ENCODE measurements around the gene IFT43.

IFT43 gene

DNA sequence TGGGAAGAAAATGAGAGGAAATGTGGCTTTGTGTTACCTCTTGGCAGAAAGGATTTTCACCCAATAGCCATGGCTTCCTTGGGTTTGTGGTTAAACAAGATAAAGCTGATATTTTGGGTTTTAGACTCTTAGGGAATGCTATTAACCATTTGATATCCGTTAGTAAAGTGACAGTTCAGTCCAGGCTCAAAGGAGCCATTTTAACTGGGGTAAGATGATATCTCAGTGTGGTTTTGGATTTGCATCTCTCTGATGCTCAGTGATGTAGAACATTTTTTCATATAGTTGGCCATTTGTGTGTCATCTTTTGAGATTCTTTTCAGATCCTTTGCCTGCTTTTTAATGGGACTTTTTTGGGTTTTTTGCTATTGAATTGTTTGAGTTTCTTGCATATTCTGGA is 30.1 kb downstream of the IFT43 start:
- no peak for DNase-seq (ENCODE audit: low spot score)

DNA sequence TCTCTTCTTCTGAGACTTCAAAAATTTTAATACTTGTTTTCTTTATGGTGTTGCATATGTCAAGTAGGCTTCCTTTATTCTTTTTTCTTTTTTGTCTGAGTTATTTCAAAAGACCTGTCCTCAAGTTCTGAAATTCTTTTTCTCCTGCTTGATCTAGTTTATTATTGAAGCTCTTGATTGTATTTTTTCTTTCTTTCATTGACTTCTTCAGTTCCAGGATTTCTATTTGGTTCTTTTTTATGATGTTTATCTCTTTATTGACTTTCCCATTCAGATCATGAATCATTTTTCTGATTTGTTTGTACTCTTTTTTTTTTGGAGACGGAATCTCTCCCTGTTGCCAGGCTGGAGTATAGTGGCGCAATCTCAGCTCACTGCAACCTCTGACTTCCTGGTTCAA is 34.1 kb downstream of the IFT43 start:
- DNase-seq (ENCODE audit: low spot score), result no peak

DNA sequence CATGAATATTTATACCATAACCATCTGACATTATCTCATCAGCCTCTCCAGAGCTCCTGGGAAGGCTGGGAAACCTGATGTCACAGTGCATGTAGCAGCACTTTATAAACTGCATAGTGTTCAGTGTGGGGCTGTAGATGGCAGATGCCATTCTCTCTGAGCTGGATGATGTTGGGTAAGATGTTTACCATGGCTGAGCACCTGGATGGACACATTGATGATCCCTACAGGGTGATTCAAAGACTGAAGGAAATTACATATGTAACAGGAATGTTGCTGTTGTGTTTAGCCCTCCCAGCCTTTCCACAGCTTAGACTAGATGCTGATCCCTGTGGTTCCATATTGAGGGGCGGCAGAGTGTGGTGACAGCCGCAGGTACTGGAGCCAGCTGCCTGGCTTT is 37.4 kb downstream of the IFT43 start:
- DNase-seq (ENCODE audit: low spot score), result no peak

DNA sequence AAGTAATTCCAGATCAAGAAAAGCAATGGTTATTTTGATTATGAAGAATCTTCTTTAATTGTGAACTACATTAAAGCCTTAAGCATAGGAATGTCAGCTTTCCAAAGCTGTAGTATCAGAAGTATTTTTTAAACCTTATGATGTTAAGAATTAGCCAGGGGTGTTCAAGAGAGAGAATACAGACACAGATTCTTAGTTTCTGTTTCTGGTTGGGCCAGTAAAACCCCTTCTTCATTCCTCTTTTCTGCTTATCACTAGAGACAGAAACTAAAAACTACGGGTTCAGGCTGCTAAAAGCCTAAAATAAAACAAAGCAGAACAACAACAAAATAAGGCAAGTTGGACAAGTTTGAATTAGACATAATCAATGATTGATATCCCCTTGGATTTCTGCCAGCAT is 38.2 kb downstream of the IFT43 start:
- no peak for DNase-seq (ENCODE audit: low spot score)

DNA sequence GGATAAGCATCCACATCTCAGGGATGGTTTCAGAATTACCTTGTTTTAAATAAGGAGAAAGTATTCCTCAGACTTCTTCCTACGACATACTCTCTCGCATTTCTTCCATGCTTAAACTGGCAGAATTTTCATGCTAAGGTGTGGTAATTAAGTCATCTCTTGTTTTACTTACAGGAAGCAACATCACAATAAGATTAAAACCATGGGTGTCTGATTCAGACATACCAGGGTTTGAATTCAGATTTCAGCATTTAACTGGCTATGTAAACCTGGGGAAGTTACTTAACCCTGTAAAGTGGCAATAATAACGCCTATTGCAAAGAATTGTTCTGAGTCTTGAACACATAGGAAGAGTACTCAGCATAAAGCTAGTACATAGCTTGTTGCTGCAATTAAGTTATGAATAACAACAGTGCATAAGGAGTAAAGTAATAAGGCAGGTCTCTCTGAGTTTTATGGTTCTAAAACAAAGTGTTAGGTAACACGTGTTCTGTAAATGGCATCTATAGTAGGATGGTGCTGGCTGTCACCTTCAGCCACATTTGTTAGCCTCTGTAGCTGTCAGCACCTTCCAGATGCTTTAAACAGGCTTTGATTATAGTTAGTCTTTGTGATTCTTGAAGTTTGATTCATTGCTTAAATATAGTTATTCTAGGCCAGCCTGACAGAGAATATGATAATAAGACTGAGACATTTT is 38.8 kb downstream of the IFT43 start:
- no peak for DNase-seq (ENCODE audit: low spot score)

DNA sequence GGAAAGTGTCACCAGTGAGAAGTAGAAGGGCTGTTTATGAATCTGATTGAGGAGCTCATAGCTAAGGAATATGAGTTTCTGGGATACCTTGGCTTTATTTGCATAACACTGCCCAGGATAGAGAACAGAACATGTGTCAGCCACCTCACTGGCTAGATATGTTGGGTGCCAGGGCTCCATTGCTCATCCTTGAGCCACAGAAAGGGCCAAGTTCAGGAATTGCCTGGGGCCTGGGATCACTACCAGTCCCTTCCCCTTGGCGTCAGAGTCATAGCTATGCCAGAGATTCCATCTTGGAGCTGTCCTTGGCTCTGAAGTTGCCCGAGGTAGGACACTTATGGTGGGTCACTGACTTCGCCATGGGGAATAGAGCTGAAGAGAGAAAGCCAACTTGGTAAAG is 49.0 kb downstream of the IFT43 start:
- DNase-seq (ENCODE audit: low spot score), result no peak

DNA sequence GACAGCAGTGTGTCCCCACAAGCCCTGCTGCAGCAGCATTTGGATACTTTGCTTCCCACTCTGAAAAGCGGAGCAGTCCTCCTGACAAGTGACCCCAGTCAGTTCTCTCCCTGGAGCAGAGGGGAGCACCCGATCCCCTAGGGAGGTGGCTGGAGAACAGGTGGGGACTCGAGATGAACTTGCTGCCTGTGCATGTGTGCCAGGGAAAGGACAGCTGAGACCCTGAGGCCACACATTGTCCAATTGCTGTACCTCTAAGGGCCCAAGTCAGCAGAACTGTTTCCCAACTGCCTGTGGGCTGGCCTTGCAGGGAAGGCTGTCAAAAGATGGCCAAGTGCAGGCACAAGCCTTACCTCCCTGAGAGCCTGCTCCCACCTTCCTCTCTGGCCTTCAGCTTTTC is 55.1 kb downstream of the IFT43 start:
- DNase-seq (ENCODE audit: low spot score), result no peak

DNA sequence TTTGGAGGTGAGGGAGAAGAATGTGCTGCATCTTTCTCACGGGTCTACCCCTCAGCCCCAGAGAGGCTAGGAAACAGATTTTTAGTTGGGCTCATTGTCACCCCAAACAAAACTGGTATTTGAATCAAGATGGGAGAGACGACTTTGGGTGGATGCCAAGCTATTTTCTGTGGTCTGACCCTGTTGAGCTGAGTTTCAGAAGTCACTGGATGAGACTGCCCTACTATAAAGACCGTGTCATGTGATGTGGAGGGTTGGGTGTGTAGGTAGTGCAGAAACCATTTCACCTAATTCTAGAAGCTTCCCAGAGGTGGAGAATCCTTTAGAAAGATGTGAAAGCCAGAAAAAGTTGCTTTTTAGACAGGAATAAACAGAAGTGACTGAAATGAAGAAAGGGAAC is 60.2 kb downstream of the IFT43 start:
- no peak for DNase-seq (ENCODE audit: low spot score)

DNA sequence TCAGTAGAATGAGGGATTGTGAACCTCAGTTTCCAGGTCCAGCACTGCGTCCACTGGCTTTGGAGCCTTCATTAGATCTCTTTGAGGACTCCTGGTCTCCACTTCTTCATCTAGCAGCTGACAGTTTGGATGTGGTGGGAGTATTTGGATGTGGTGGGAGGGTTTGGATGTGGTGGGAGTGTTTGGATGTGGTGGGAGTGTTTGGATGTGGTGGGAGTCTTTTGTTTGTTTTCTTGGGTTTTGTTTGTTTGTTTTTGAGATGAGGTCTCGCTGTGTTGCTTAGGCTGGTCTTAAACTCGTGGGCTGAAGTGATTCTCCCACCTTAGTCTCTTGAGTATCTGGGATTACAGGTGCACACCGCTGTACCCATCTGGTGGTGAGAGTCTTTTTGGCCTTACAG is 64.7 kb downstream of the IFT43 start:
- DNase-seq (ENCODE audit: low spot score), result no peak

DNA sequence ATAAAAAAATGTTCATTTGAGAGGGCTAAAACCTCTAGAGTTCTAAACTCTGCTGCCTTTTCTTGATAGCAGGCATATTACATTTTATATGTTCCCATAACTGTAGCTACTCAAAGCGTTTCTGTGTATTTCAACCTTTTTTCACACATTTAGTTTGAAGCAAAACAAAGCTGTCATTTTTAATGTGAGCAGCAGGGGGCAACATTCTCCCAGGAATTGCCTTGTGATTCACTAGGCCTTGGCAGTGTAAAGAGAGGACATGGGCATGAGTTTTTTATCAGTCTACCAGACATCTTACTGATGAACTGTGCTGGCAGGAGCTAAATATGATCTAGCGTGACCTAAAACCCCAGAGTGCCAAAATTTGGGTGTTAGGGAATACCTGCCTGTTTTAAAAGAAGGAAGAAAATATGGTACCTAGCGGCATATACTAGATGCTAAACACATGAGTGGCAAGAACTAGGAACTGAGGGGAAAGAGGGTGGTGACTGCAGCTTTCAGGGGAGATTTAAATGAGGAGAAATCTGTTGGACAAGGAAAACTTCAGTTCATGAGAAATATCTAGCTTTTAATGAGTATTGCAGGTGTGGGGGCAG is 65.3 kb downstream of the IFT43 start:
- peak; percentile 17 for DNase-seq (ENCODE audit: low spot score)

DNA sequence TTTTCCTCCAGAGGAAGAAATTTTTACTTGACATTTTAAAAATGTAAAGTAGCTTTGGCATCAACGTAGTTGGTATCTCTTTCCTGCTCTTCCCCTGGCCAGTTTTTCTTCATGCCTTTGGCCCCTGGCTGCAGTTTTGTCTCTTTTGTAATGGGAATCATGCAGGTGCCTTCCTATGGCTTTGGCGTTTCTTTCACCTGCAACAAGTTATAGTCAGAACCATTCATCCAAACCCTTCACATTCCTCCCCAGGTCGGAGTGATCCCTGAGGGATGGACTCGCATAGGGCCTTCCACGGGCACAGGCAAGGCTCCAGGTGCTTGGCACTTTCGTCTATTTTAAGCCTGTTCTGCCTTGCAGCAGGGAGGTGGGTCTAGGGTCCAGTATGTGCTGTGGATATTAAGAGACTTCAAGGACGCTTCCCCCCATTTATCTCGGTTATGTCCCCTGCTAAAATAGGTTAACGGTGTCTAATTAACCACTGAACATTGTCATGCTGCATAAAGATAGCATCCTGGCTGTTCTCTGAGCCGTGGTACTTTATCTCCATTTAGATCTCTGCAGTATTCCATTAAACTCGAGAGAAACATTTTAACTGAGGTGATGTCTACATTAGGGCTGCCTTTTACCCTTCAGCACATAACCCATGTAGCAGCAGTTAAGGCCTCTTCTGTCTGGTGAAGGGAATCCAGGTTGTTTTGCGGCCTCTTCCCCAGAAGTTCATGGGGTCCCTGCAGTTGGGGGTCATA is 66.3 kb downstream of the IFT43 start:
- DNase-seq (ENCODE audit: low spot score), result no peak

DNA sequence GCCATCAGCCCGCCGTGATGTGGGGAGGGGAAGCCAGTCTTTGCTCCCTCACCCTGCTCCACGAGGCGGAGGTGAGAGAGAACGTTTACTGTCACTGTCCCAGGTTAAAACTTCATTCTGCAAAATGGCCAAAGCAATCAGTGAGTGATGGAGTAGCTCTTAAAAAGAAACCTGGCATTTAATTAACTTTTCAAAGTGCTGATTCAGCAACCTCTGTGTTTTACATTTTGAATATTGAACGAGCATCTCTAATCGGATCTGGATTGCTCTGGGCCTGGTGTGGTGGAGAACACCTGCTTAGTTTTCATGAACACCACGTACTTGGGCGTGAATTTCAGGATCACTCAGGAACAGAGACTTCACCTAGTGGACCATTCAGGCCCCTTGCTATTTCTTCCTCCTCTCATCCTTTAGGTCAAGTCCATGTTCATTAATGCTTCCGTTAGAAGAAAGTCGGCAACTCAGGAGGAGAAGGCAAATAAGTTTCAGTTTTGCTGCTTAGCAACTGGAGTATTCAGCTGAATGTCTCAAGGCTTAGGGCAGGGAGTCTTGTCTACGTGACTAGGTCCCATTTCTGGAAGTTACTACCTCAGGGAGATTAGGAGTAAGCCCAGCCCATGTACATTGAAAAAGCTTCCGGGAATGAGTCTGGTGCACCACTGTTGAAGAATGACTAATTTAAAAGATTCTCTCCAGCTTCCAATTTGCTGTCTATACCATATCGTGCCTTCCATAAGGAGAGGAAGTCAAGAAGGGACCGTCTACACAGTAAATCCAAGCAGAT is 68.2 kb downstream of the IFT43 start:
- DNase-seq (ENCODE audit: low spot score), result no peak

DNA sequence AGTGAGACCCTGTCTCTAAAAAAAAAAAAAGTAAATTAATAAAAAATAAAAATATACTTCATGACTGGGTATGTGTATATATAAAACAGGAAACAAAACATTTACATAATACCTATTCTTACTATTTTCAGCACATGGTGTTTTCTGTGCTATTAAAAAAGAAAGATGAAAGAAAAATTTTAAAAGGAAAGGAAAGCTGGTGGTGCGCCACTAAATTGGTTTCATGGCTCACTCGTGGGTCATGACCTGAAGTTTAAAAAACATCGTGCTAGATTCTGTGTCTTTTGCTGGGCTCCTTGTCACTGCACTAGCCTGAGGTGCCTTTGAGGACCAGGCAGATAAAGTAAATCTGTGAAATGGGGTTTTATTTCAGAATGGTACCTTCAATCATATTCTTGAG is 69.8 kb downstream of the IFT43 start:
- DNase-seq (ENCODE audit: low spot score), result no peak

DNA sequence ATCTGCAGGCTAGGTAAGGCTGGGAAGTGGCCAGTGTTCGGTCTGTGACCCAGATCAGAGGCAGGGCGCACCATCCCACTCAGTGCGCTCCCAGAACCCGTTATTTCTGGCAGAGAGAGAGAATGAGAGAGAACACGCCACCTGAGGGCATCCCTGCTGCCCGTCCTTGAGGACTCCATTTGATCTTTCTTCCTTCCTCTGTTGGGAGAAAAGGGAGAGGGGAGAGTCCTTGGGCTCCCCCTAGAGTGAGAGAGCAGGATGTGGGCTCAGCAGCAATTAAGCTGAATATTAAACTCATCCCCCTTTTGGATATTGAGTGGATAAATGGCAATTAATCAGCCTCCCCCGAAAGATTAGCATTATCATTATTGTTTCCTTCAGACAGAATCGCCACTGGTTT is 70.6 kb downstream of the IFT43 start:
- DNase-seq (ENCODE audit: low spot score), result no peak

DNA sequence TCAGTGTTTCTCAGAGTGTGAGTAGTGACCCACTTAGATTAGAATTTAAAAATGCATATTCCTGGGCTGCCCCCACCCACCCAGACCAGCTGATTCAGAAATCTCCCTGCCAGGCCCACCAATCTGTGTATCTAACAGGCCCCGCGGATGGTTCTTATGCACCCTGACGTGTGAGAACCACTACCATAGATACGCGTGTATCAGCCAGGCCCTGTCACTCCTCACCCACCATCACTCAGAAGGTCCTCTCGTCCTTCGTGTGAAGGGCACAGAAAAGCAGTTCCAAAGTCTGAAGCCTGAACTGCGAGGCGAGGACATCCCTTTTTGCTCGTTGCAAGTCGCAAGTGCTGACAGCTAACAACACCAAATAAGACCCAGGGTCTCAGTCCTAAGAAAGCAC is 72.4 kb downstream of the IFT43 start:
- DNase-seq (ENCODE audit: low spot score), result no peak

DNA sequence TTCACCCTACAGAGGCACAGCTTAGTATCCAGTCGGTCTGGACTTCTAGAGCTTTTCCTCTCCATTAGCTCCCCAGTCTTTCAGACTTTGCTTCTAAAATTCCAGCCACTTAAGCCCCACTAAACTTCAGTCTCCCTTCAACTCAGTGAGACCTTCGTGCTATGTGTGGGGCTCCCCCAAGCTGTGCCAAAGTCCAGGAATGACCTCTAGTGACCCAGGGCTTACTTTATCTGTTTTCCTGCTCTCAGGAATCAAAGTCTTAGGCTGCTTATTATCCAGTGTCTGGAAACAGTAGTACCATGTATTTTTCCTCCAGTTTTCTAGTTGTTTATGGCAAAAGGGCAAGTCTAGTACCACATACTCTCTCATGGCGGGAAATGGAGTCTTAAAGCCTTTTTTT is 77.8 kb downstream of the IFT43 start:
- DNase-seq (ENCODE audit: low spot score), result no peak

DNA sequence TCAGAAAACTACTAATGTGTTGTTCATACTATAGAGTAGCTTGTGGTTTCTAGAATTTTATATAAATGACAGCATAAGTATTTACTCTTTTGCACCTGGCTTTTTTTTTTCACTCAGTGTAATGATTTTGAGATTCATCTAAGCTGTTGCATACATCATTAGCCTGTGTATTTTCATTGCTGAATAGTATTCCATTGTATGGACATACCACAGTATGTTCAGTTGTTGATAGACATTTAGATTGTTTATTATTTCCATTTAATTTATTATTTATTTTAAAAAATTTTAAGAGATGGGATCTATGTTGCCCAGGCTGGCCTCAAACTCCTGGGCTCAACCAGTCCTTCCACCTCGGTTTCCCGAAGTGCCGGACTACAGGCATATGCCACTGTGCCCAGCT is 80.0 kb downstream of the IFT43 start:
- DNase-seq (ENCODE audit: low spot score), result no peak

DNA sequence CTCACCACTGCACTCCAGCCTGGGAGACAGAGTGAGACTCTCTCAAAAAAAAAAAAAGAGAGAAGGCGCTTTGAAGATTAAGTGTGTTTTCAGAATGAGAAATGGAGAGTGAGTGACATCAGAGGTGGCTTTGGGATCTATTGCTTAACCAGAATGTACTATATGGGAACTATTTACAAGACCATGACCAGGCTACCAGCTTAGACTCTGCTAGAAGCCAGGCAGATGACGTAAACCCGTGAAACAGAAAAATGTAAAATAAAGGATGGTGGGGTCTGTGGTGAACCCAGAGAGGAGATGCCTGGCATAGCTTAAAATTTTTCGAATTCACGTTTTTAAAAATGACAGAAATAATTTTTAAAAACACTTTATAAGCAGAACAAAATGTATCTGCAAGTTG is 82.0 kb downstream of the IFT43 start:
- DNase-seq (ENCODE audit: low spot score), result no peak

DNA sequence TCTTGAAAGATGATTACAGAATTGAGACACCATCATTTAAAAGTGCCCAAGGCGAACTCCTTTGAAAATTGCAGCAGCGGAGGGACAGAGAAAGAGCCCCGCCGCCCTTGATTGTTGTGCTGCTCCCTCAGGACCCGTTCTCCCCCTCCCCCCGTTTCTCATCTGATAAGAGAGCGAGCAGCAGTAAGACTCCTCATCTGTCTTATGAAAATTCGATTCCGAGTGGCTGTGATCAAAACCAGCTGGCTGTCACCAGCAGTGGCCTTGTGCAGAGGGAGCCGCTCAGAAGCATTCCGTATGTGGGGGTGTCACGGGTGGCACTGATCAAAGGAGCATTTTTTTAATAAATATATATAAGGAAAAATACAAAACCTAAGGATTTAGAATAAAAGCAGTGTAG is 88.2 kb downstream of the IFT43 start:
- DNase-seq (ENCODE audit: low spot score), result no peak

DNA sequence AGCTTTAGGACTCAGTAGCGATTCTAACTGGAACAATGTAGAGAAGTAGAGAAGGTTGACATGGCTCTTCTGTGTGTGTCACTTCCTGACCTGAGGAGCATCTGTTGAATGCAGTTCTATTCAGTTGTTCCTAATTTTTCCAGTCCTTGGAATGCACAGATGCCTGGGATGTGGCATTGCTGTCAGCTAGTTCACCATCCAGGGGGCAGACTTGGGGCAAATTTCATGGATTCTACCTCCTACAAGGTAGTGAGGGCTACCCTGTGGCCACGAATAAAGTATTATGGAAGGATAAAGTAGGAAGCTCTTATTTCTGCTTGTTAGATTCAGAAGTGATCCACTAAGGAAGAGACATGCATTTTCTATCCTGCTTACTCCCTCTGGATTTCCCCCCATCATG is 91.8 kb downstream of the IFT43 start:
- DNase-seq (ENCODE audit: low spot score), result no peak

DNA sequence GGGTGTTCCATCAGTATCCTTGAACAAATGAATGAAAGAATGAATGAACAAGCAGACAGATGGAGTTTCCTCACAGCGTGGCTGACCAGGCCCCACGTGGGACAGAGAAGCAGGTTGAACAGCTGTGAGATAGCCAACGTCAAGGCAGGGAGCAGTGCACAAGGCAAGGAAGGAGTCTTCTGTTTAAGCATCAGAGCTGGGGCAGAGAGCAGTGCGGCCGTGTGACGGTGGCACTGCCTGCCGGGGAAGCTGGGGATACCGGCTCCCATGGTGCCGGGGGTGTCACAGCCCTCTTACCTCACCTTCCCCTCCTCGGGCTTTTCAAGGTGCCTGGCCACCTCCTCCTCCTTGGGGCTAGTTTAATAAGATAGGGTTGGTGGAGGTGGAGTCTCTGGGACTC is 92.9 kb downstream of the IFT43 start:
- DNase-seq (ENCODE audit: low spot score), result no peak

DNA sequence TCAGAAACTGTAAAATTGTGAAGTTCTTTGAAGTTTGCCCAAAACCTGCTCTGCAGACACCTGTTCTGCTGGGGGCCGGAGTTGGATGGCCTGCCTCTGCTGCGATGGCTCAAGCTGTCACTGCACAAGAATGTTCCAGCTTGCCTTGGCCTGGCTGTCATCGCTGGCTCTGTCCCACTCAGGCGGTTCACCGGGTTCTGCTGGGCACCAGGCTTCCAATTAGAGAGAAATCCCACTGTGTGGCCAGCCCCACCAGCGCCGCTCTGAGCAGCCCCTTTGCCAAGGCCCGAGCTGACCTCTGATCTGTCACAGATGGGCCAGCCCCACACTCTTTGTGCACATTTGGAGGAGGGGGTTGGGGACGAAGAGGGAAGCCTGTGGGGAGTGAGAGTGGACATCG is 94.5 kb downstream of the IFT43 start:
- DNase-seq (ENCODE audit: low spot score), result no peak

DNA sequence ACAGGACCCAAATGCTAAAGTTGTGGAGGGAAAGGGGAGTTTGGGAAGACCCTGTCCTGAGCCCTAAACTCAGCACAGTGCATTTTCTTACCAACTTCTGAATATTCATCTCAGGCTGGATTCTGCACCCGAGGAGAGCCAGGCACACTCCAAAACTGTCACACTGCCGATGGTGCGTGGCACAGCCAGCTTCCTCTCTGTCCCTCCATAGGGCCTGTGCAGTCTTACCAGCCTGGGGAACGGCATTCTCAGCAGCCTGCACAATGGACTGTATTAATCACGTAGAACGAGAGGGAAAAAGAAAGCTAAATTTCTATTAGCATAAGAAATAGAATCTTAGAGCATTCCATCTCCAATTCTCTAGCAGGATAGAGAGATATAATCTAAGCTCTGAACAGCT is 94.9 kb downstream of the IFT43 start:
- no peak for DNase-seq (ENCODE audit: low spot score)
